Tongue (tissue), 2 donors: ENCODE results near the gene CCDC61. TPM values are rescaled to one million over a fixed set of nuclear protein-coding genes. Genes with fewer than 3 reads are reported as not detected.

Experiments used
- DNase-seq: peaks from one replicate; pipeline ENCODE4 v3.0.0-alpha.2; 2015
- total RNA-seq: library from RNA; depleted of rRNA; stranded (reverse); fragments of >200 nt; gene quantifications from one replicate; pipeline ENCODE4 v1.2.3, GENCODE V29; 2014

Gene CCDC61
- total RNA-seq, 1 donor from 2014 or later: 13.7 TPM

GRCh38 chr19:45975306-45976070 is 19.8 kb upstream of the CCDC61 start:
- DNase-seq: no peak

GRCh38 chr19:45976178-45976577 is 19.1 kb upstream of the CCDC61 start:
- DNase-seq: no peak

GRCh38 chr19:45978156-45978555 is 17.1 kb upstream of the CCDC61 start:
- no peak for DNase-seq

GRCh38 chr19:45981350-45981749 is 13.9 kb upstream of the CCDC61 start:
- DNase-seq: no peak

- DNase-seq: no peak
These were observed 9.9 kb upstream of the CCDC61 start for GRCh38 chr19:45985321-45985720.

- no peak for DNase-seq
These were observed 5.0 kb upstream of the CCDC61 start for GRCh38 chr19:45990113-45990728.

GRCh38 chr19:45994456-45994997 is 740 bp upstream of the CCDC61 start:
- no peak for DNase-seq

GRCh38 chr19:45995715-45996385 is 583 bp downstream of the CCDC61 start:
- DNase-seq: no peak

GRCh38 chr19:45996933-45997332 is 1.7 kb downstream of the CCDC61 start:
- DNase-seq: no peak

- no peak for DNase-seq
These were observed 3.6 kb downstream of the CCDC61 start for GRCh38 chr19:45998834-45999233.

- DNase-seq: no peak
These were observed 4.4 kb downstream of the CCDC61 start for GRCh38 chr19:45999653-46000121.

- no peak for DNase-seq
These were observed 5.4 kb downstream of the CCDC61 start for GRCh38 chr19:46000491-46001246.

GRCh38 chr19:46002678-46003275 is 7.5 kb downstream of the CCDC61 start:
- DNase-seq: no peak

- no peak for DNase-seq
These were observed 11.1 kb downstream of the CCDC61 start for GRCh38 chr19:46006411-46006810.

- peak; percentile 78 for DNase-seq
These were observed 14.6 kb downstream of the CCDC61 start for GRCh38 chr19:46009530-46010510.

- DNase-seq: no peak
These were observed 19.3 kb downstream of the CCDC61 start for GRCh38 chr19:46014534-46014933.

GRCh38 chr19:46014941-46015686 is 19.8 kb downstream of the CCDC61 start:
- peak; percentile 63 for DNase-seq

- no peak for DNase-seq
These were observed 20.6 kb downstream of the CCDC61 start for GRCh38 chr19:46015687-46016425.
